PC-9 (cell line): ENCODE data around the gene GSKIP.

ENCODE experiments used
- CTCF ChIP-seq: fragments of 200-600 bp; sonication (generic); conservative IDR thresholded peaks from 2 replicates; pipeline ENCODE4 v1.6.1; 2017; ENCODE audit warnings: mixed run types, antibody characterized with exemption, mild to moderate bottlenecking, moderate library complexity
- EZH2 ChIP-seq: fragments of 200-600 bp; sonication (generic); IDR thresholded peaks from 2 replicates; pipeline ENCODE4 v1.8.0; 2017; ENCODE audit warnings: antibody characterized with exemption, low read depth

- TF ChIP-seq CTCF, result no peak
- TF ChIP-seq EZH2, result no peak
These were observed 42.7 kb upstream of the GSKIP start for GRCh38 chr14:96320605-96321004.
